ENCODE results near the gene REXO1. TPM values are rescaled to one million over a fixed set of nuclear protein-coding genes. Genes with fewer than 3 reads are reported as not detected.
"Not testable (repeated sequence)": the region's sequence is repeated elsewhere in the genome, so short reads cannot be mapped to it uniquely, and the experiment has no call there.

The REXO1 gene
- total and polyA plus RNA-seq, 2 donors (not counting 3 experiments of a cell fraction or from before 2014, with no cell fraction given) = 41.1 to 56.9 TPM

- POLR2A ChIA-PET; H3K9ac ChIP-seq (replicated peaks; ENCODE audit: extremely low read depth, insufficient read depth, low read length); H4K20me1 ChIP-seq (replicated peaks; ENCODE audit: control insufficient read depth, extremely low read depth, insufficient read depth, low read length); H3K9me3 ChIP-seq (replicated peaks; ENCODE audit: control insufficient read depth, insufficient read depth, low read length); FAIRE-seq; CTCF ChIA-PET; H3K4me3 ChIP-seq (replicated peaks in 1 of 3; ENCODE audit: insufficient read depth in 1 of 3, low read depth in 1 of 3, low read length in 3 of 3); H3K27me3 ChIP-seq (ENCODE audit: control insufficient read depth in 2 of 2, insufficient read depth in 2 of 2, low read length in 2 of 2); H2AFZ ChIP-seq (ENCODE audit: low read depth, low read length); H3K9me1 ChIP-seq (replicated peaks; ENCODE audit: control insufficient read depth, extremely low read depth, insufficient read depth, low read length); H3K27ac ChIP-seq (ENCODE audit: insufficient read depth, low read depth, low read length); dilution Hi-C loops (cut with MboI; ENCODE audit: extremely low pct_ligation_motif_present, low sequenced_read_pairs); BruUV-seq (replicated peaks); DNase-seq (ENCODE audit: low read depth, low spot score); H3K36me3 ChIP-seq (ENCODE audit: control insufficient read depth in 2 of 2, extremely low read depth in 1 of 2, insufficient read depth in 2 of 2, low read length in 2 of 2); intact Hi-C loops (cut with micrococcal nuclease); H3K4me2 ChIP-seq (ENCODE audit: insufficient read depth, low read length): not testable (repeated sequence)
- H3K4me1 ChIP-seq (ENCODE audit: control insufficient read depth, extremely low read depth, insufficient read depth, low read length) = peaks cover 37% of the 10 kb centered on the region
- peaks cover 46% of the 10 kb centered on the region for H3K79me2 ChIP-seq (ENCODE audit: control insufficient read depth, insufficient read depth, low read length)
Measured at GRCh38 chr19:1878583-1878982, 30.3 kb upstream of the REXO1 start.

- not testable (repeated sequence) for FAIRE-seq
- CTCF ChIA-PET = interaction anchor here (2.5 to 2.9 kb wide), 2 partner anchors 8 to 12 kb away, joined by 8 to 44 read pairs; partner anchors contain the start of gene ABHD17A
Measured at GRCh38 chr19:1877280-1877660, 29.0 kb upstream of the REXO1 start.

More at GRCh38 chr19:1877280-1877660, 29.0 kb upstream of the REXO1 start:
- H3K36me3 ChIP-seq (ENCODE audit: control insufficient read depth in 2 of 2, extremely low read depth in 1 of 2, insufficient read depth in 2 of 2, low read length in 2 of 2); DNase-seq (ENCODE audit: low read depth, low spot score); H3K9me3 ChIP-seq (replicated peaks; ENCODE audit: control insufficient read depth, insufficient read depth, low read length); BruUV-seq (replicated peaks); H3K9ac ChIP-seq (replicated peaks; ENCODE audit: extremely low read depth, insufficient read depth, low read length); H3K27ac ChIP-seq (ENCODE audit: insufficient read depth, low read depth, low read length); H3K27me3 ChIP-seq (ENCODE audit: control insufficient read depth in 2 of 2, insufficient read depth in 2 of 2, low read length in 2 of 2); H3K4me3 ChIP-seq (replicated peaks in 1 of 3; ENCODE audit: insufficient read depth in 1 of 3, low read depth in 1 of 3, low read length in 3 of 3); dilution Hi-C loops (cut with MboI; ENCODE audit: extremely low pct_ligation_motif_present, low sequenced_read_pairs); H2AFZ ChIP-seq (ENCODE audit: low read depth, low read length); intact Hi-C loops (cut with micrococcal nuclease); POLR2A ChIA-PET; H4K20me1 ChIP-seq (replicated peaks; ENCODE audit: control insufficient read depth, extremely low read depth, insufficient read depth, low read length); H3K9me1 ChIP-seq (replicated peaks; ENCODE audit: control insufficient read depth, extremely low read depth, insufficient read depth, low read length); H3K4me2 ChIP-seq (ENCODE audit: insufficient read depth, low read length): not testable (repeated sequence)
- peaks cover 26% of the 10 kb centered on the region for H3K4me1 ChIP-seq (ENCODE audit: control insufficient read depth, extremely low read depth, insufficient read depth, low read length)
- H3K79me2 ChIP-seq (ENCODE audit: control insufficient read depth, insufficient read depth, low read length) = peaks cover 46% of the 10 kb centered on the region

Data from endothelial cell of umbilical vein (primary cell).